SK-N-SH treated with all-trans-retinoic acid at 6 μM for 48 hours (cell line): ENCODE results near the gene SYT12.

Experiments
- ARNTL ChIP-seq: fragments of 450-650 bp; formaldehyde crosslinking; IDR thresholded peaks from 2 replicates; pipeline ENCODE4 v1.5.0; 2020; ENCODE audit warnings: low read depth, mild to moderate bottlenecking, moderate library complexity, borderline replicate concordance
- GLIS3 ChIP-seq: fragments of 250-450 bp; sonication (Bioruptor Pico); IDR thresholded peaks from 2 replicates; pipeline ENCODE4 v1.5.0; 2020; ENCODE audit warnings: mild to moderate bottlenecking, moderate library complexity
- RARB ChIP-seq: fragments of 250-450 bp; sonication (Bioruptor Pico); IDR thresholded peaks from 2 replicates; pipeline ENCODE4 v1.8.0; 2021; ENCODE audit warnings: mild to moderate bottlenecking, moderate library complexity
- SNAI2 ChIP-seq: fragments of 250-450 bp; sonication (Bioruptor Pico); IDR thresholded peaks from 2 replicates; pipeline ENCODE4 v1.5.0; 2020; ENCODE audit warnings: mild to moderate bottlenecking, moderate library complexity
- ZFP3 ChIP-seq: fragments of 250-450 bp; sonication (Bioruptor Pico); IDR thresholded peaks from 2 replicates; pipeline ENCODE4 v1.5.0; 2020; ENCODE audit warnings: mild to moderate bottlenecking, moderate library complexity
- ZFP30 ChIP-seq: fragments of 450-650 bp; formaldehyde crosslinking; IDR thresholded peaks from 2 replicates; pipeline ENCODE4 v1.5.0; 2022; ENCODE audit warnings: mild to moderate bottlenecking, moderate library complexity
- ZNF565 ChIP-seq: fragments of 450-650 bp; formaldehyde crosslinking; conservative IDR thresholded peaks from 2 replicates; pipeline ENCODE4 v1.5.0; 2020; ENCODE audit warnings: low read depth, mild to moderate bottlenecking, moderate library complexity
- ZNF70 ChIP-seq: fragments of 450-650 bp; formaldehyde crosslinking; IDR thresholded peaks from 2 replicates; pipeline ENCODE4 v1.5.0; 2020; ENCODE audit warnings: mild to moderate bottlenecking, moderate library complexity
- TF ChIP-seq, protein P1 (sequence below): fragments of 250-450 bp; sonication (Bioruptor Pico); IDR thresholded peaks from 2 replicates; pipeline ENCODE4 v1.5.1; 2021; ENCODE audit warnings: mild to moderate bottlenecking, moderate library complexity
- TF ChIP-seq, protein P2 (sequence below): fragments of 250-450 bp; sonication (Bioruptor Pico); IDR thresholded peaks from 2 replicates; pipeline ENCODE4 v1.8.0; 2020; ENCODE audit warnings: mild to moderate bottlenecking, moderate library complexity, borderline replicate concordance
- TF ChIP-seq, protein P3 (sequence below): fragments of 250-450 bp; sonication (Bioruptor Pico); IDR thresholded peaks from 2 replicates; pipeline ENCODE4 v1.5.1; 2020; ENCODE audit warnings: low read depth, mild to moderate bottlenecking, moderate library complexity

DNA sequence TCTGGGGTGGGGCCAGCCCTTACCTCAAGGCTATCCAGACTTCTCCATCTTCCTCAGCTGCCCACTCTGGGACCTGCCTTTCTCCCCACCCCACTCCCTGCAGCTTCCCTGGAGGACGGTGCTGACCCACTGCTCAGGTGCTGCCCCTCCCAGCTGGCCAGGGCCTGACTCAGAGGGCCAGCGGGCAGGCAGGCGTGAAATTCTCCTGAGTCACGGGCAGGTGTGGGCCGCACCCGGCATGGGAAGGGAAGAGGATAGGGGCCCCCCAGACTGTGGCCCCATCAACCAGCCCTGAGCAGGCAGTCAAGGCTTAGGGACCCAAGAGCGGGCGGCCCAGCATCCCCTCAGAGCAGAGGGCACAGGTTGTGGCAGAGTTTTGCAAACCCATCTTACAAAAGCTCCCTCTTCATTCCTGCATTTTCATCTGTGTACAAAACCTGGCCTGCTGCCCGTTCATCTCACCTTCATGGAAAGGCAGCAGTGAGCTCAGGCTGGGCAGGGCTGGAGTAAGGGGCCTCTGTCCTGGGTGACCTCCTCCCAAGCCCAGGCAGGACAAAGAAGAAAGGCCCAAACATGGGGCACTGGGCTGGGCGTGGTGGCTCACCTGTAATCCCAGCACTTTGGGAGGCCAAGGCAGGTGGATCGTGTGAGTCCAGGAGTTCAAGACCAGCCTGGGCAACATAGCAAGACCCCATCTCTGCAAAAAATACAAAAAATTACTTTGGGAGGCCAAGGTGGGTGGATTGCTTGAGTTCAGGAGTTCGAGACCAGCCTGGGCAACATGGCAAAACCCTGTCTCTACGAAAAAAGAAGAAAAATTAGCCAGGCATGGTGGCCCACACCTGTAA lies 39.8 kb downstream of the SYT12 start:
- TF ChIP-seq ZNF565 (no peak), ZFP30 (CRISPR knock-in tag) (no peak), RARB (CRISPR knock-in tag) (no peak), ZNF70 (CRISPR knock-in tag) (no peak), ZFP3 (CRISPR knock-in tag) (no peak), ARNTL (CRISPR knock-in tag) (no peak), GLIS3 (no peak), SNAI2 (no peak)
- TF ChIP-seq, protein P1, sequence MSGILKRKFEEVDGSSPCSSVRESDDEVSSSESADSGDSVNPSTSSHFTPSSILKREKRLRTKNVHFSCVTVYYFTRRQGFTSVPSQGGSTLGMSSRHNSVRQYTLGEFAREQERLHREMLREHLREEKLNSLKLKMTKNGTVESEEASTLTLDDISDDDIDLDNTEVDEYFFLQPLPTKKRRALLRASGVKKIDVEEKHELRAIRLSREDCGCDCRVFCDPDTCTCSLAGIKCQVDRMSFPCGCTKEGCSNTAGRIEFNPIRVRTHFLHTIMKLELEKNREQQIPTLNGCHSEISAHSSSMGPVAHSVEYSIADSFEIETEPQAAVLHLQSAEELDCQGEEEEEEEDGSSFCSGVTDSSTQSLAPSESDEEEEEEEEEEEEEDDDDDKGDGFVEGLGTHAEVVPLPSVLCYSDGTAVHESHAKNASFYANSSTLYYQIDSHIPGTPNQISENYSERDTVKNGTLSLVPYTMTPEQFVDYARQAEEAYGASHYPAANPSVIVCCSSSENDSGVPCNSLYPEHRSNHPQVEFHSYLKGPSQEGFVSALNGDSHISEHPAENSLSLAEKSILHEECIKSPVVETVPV (CRISPR knock-in tag): no peak
- TF ChIP-seq, protein P2, sequence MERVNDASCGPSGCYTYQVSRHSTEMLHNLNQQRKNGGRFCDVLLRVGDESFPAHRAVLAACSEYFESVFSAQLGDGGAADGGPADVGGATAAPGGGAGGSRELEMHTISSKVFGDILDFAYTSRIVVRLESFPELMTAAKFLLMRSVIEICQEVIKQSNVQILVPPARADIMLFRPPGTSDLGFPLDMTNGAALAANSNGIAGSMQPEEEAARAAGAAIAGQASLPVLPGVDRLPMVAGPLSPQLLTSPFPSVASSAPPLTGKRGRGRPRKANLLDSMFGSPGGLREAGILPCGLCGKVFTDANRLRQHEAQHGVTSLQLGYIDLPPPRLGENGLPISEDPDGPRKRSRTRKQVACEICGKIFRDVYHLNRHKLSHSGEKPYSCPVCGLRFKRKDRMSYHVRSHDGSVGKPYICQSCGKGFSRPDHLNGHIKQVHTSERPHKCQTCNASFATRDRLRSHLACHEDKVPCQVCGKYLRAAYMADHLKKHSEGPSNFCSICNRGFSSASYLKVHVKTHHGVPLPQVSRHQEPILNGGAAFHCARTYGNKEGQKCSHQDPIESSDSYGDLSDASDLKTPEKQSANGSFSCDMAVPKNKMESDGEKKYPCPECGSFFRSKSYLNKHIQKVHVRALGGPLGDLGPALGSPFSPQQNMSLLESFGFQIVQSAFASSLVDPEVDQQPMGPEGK: no peak
- TF ChIP-seq, protein P3, sequence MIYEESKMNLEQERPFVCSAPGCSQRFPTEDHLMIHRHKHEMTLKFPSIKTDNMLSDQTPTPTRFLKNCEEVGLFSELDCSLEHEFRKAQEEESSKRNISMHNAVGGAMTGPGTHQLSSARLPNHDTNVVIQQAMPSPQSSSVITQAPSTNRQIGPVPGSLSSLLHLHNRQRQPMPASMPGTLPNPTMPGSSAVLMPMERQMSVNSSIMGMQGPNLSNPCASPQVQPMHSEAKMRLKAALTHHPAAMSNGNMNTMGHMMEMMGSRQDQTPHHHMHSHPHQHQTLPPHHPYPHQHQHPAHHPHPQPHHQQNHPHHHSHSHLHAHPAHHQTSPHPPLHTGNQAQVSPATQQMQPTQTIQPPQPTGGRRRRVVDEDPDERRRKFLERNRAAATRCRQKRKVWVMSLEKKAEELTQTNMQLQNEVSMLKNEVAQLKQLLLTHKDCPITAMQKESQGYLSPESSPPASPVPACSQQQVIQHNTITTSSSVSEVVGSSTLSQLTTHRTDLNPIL: no peak
